BE2C (cell line): ENCODE data around the gene ANKS3.

Experiments used
- DNase-seq: peaks from one replicate; pipeline ENCODE4 v3.0.0-alpha.2; 2020
- H3K27me3 ChIP-seq: fragments of 250-450 bp; sonication (Bioruptor Pico); 2 replicates; pipeline ENCODE4 v1.5.1; 2020; ENCODE audit warnings: mild to moderate bottlenecking
- H3K36me3 ChIP-seq: fragments of 250-450 bp; sonication (Bioruptor Pico); 2 replicates; pipeline ENCODE4 v1.5.1; 2020; ENCODE audit warnings: mild to moderate bottlenecking
- H3K4me1 ChIP-seq: fragments of 250-450 bp; sonication (Bioruptor Pico); 2 replicates; pipeline ENCODE4 v1.5.1; 2020
- H3K4me3 ChIP-seq: 2 replicates; pipeline ENCODE4 v1.5.1; 2011; ENCODE audit warnings: low read depth, low read length
- H3K9me3 ChIP-seq: fragments of 250-450 bp; sonication (Bioruptor Pico); 2 replicates; pipeline ENCODE4 v1.5.1; 2020
- TF ChIP-seq, protein P1 (sequence below): IDR thresholded peaks from 2 replicates; pipeline ENCODE4 v1.5.1; 2012; ENCODE audit warnings: mild to moderate bottlenecking, low read depth, low read length

Gene ANKS3

DNA sequence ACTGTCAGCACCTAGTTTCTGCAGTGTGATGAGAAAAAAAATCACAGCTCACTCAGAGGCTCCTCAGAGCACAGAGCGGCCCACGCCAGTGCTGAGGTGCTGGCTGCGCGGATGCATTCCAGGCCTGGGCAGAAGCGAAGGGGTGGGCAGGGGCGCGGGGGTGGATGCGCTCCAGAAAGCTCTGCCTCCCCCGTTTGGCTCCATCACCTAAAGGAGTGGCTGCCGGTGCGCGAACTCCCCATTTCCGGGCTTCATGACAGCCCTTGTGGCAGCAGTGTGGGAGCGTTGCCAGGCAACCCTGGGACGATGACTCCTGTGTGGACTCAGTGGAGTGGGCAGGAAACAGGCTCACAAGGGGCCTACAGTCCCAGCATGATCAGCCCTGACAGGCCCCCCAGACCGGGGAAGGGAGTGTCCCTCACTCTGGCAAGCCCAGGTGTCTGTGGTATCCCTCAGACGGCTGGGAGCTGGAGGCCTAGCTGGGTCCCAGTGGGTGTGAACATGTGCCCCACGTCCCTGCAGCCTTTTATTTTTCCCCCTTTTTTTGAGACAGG is 73.5 kb downstream of the ANKS3 start:
- TF ChIP-seq, protein P1, sequence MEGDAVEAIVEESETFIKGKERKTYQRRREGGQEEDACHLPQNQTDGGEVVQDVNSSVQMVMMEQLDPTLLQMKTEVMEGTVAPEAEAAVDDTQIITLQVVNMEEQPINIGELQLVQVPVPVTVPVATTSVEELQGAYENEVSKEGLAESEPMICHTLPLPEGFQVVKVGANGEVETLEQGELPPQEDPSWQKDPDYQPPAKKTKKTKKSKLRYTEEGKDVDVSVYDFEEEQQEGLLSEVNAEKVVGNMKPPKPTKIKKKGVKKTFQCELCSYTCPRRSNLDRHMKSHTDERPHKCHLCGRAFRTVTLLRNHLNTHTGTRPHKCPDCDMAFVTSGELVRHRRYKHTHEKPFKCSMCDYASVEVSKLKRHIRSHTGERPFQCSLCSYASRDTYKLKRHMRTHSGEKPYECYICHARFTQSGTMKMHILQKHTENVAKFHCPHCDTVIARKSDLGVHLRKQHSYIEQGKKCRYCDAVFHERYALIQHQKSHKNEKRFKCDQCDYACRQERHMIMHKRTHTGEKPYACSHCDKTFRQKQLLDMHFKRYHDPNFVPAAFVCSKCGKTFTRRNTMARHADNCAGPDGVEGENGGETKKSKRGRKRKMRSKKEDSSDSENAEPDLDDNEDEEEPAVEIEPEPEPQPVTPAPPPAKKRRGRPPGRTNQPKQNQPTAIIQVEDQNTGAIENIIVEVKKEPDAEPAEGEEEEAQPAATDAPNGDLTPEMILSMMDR: no peak

DNA sequence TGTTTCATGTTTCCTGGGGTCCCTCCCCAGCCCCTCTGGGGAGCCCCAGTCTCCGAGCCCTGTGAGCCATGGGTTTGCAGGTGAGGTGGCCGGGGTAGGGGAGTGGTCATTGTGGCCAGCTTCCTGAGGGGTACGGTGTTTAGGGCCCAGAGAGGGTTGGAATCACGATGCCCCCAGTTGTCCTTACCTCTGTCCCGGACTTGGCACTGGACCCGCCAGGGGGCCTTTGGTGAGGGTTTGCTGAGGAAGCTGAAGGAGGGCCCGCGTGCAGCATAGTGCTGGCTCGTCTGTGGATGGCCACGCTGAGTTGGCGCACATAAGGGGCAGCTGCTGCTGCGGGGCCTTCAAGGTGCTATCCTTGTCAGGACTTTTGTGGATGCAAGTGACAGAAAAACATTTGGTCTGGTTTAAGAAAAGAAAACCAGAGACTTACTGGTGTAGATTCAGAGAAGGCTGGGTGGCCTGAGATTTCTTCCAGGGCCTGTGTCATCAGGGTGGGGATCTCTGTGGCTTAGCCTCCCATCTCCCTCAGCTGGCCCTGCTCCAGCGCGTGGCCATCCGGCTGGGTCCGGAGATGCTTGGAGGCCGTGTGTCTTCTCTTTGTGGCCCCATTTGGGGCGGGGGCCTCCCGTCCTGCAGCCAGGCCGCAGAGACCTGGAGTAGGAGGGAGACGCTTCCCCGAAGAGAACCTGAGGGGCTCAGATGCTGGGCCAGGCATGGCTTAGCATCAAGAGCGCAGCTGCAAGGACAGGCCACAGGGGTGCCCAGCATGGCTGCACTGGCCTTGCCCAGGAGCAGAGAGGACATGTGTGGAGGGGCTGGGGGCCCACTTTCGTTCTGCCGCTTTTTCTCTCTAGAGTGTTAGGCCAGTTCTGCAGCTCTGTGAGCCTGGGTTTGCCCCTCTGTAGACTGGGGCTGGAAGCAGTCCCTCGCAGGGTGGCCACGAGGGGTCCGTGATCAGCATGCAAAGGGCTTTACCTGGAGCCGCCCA is 74.4 kb downstream of the ANKS3 start:
- Histone ChIP-seq H3K36me3 (peaks cover 22% of the 10 kb centered on the region), H3K27me3 (no peaks in the 10 kb centered on the region), H3K9me3 (no peaks in the 10 kb centered on the region), H3K4me1 (peaks cover 10% of the 10 kb centered on the region; the same call in 1 of the 2 replicates), H3K4me3 (no peak overlapping the region)
- no peak for DNase-seq
- TF ChIP-seq, protein P1: no peak

More for the DNA sequence above, 73.5 kb downstream of the ANKS3 start:
- Histone ChIP-seq H3K27me3 (no peaks in the 10 kb centered on the region), H3K4me3 (no peak overlapping the region), H3K4me1 (peaks cover 10% of the 10 kb centered on the region; the same call in 1 of the 2 replicates), H3K36me3 (peaks cover 25% of the 10 kb centered on the region), H3K9me3 (no peaks in the 10 kb centered on the region)
- DNase-seq: peak; percentile 62

DNA sequence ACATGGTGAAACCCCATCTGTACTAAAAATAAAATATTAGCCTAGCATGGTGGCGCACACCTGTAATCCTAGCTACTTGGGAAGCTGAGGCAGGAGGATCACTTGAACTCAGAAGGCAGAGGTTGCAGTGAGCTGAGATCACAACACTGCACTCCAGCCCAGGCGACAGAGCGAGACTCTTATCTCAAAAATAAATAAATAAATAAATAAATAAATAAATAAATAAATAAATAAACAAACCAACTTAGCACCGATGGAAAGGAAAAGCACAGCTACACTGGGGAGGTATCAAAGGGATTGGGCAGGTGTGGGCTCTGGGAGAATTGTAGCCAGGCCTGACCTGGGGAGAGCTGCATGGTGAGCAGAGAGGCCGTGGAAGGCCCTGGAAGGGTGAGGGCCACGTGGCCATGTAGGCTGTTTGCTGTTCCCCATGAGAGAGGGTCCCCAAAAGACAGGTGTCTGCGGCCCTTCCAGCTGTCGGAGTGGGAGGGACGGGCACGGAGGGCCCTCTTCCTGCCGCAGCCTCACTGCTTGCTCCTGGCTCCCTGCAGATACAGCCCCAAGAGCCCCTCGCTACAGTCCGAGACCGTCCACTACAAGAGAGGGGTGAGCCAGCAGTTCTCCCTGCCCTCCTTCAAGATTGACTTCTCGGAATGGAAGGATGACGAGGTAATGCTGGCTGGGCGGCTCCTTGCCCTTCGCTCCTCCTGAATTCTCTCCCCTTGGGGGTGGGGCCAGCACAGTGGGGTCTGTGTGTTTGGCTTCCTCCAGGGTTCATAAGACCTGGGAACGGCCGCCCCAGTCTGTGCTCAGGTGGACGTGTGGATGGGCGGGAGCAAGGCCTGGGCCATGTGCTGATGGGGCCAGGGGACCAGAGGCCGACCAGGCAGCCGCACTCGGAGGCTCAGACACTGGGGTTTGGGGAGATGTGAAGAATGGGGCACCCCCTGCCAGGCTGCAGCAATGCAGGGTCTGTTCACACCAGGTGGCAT is 77.1 kb downstream of the ANKS3 start:
- peaks cover 24% of the 10 kb centered on the region for H3K36me3 ChIP-seq
- peaks cover 10% of the 10 kb centered on the region; the same call in 1 of the 2 replicates for H3K4me1 ChIP-seq
- no peaks in the 10 kb centered on the region for H3K27me3 ChIP-seq
- TF ChIP-seq, protein P1: no peak
- no peak overlapping the region for H3K4me3 ChIP-seq
- DNase-seq: no peak
- H3K9me3 ChIP-seq: no peaks in the 10 kb centered on the region

DNA sequence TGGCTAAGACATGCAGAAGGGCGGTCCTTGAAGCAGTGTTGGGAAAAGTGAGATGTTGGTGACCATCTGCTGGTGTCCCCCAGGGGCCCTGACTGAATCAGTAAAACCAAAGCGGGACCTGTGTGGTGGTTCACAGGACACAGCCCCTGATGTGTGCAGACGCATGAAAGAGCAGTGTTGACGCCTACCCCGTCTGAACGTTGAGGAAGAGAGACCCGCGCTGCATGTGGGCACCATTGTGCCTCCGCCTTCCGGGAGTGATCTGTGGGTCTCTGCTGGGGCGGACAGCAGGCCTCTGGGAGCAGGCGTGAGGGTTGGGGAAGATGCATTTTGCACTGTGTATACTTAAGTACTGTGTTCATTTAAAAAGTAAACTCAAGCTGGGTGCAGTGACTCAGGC is 77.8 kb downstream of the ANKS3 start:
- no peaks in the 10 kb centered on the region for H3K9me3 ChIP-seq
- peaks cover 10% of the 10 kb centered on the region; the same call in 1 of the 2 replicates for H3K4me1 ChIP-seq
- H3K27me3 ChIP-seq: no peaks in the 10 kb centered on the region
- H3K36me3 ChIP-seq: peaks cover 28% of the 10 kb centered on the region
- TF ChIP-seq, protein P1: no peak
- no peak overlapping the region for H3K4me3 ChIP-seq
- DNase-seq: no peak

DNA sequence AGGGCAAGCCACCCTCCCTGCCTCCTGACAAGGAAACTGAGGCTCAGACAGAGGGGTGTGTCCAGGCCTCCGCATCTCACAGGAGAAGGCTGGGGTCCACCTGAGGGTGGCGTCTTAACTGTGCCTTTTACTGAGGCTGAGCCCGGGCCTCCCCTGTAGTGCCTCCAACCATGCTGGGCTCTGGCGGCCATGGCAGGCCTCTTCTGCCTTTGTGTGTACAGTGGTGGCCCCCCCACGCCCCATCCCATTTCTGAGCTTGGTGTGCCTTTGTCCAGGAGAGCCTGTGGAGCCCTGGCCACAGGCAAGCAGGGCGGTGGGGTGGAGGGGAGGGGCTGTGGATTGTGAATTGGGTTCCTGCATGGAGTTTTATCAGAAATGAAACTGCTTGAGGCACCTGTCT is 78.3 kb downstream of the ANKS3 start:
- H3K9me3 ChIP-seq: no peaks in the 10 kb centered on the region
- peaks cover 10% of the 10 kb centered on the region; the same call in 1 of the 2 replicates for H3K4me1 ChIP-seq
- TF ChIP-seq, protein P1: no peak
- H3K4me3 ChIP-seq: no peak overlapping the region
- H3K36me3 ChIP-seq: peaks cover 29% of the 10 kb centered on the region
- DNase-seq: no peak
- H3K27me3 ChIP-seq: no peaks in the 10 kb centered on the region
